SK-N-SH treated with all-trans-retinoic acid at 6 μM for 48 hours (cell line): Measurements from ENCODE around the gene GATAD2A.

Experiments
- ATAC-seq: fragments of 200-7000 bp; cut with Tn5 transposase; 3 replicates; pipeline ENCODE4 v1.9.1; 2020; ENCODE audit warnings: mild to moderate bottlenecking, moderate library complexity
- ARNTL ChIP-seq: fragments of 450-650 bp; formaldehyde crosslinking; IDR thresholded peaks from 2 replicates; pipeline ENCODE4 v1.5.0; 2020; ENCODE audit warnings: low read depth, mild to moderate bottlenecking, moderate library complexity, borderline replicate concordance
- BACH2 ChIP-seq: fragments of 250-450 bp; sonication (Bioruptor Pico); IDR thresholded peaks from 2 replicates; pipeline ENCODE4 v1.9.0; 2021; ENCODE audit warnings: mild to moderate bottlenecking, borderline replicate concordance
- CREB5 ChIP-seq: fragments of 250-450 bp; sonication (Bioruptor Pico); IDR thresholded peaks from 2 replicates; pipeline ENCODE4 v1.5.1; 2020; ENCODE audit warnings: low read depth, mild to moderate bottlenecking, moderate library complexity
- CSDC2 ChIP-seq: fragments of 250-450 bp; sonication (Bioruptor Pico); IDR thresholded peaks from 2 replicates; pipeline ENCODE4 v1.5.0; 2020; ENCODE audit warnings: mild to moderate bottlenecking, moderate library complexity
- CSRNP3 ChIP-seq: fragments of 250-450 bp; sonication (Bioruptor Pico); IDR thresholded peaks from 2 replicates; pipeline ENCODE4 v1.5.1; 2021; ENCODE audit warnings: mild to moderate bottlenecking, moderate library complexity
- GLIS3 ChIP-seq: fragments of 250-450 bp; sonication (Bioruptor Pico); IDR thresholded peaks from 2 replicates; pipeline ENCODE4 v1.5.0; 2020; ENCODE audit warnings: mild to moderate bottlenecking, moderate library complexity
- ISL1 ChIP-seq: fragments of 250-450 bp; sonication (Bioruptor Pico); IDR thresholded peaks from 2 replicates; pipeline ENCODE4 v2.1.2; 2022; ENCODE audit warnings: mild to moderate bottlenecking, moderate library complexity
- OSR1 ChIP-seq: fragments of 250-450 bp; sonication (Bioruptor Pico); IDR thresholded peaks from 2 replicates; pipeline ENCODE4 v1.8.0; 2022; ENCODE audit warnings: moderate library complexity, mild to moderate bottlenecking, inconsistent platforms
- PATZ1 ChIP-seq: fragments of 250-450 bp; sonication (Bioruptor Pico); IDR thresholded peaks from 2 replicates; pipeline ENCODE4 v1.8.0; 2020; ENCODE audit warnings: mild to moderate bottlenecking, moderate library complexity, borderline replicate concordance
- POU6F1 ChIP-seq: fragments of 250-450 bp; sonication (Bioruptor Pico); IDR thresholded peaks from 2 replicates; pipeline ENCODE4 v1.8.0; 2021; ENCODE audit warnings: low read depth, mild to moderate bottlenecking, moderate library complexity, borderline replicate concordance
- PPARA ChIP-seq: fragments of 250-450 bp; sonication (Bioruptor Pico); IDR thresholded peaks from 2 replicates; pipeline ENCODE4 v1.5.0; 2020; ENCODE audit warnings: mild to moderate bottlenecking, borderline replicate concordance
- RARB ChIP-seq: fragments of 250-450 bp; sonication (Bioruptor Pico); IDR thresholded peaks from 2 replicates; pipeline ENCODE4 v1.8.0; 2021; ENCODE audit warnings: mild to moderate bottlenecking, moderate library complexity
- SNAI2 ChIP-seq: fragments of 250-450 bp; sonication (Bioruptor Pico); IDR thresholded peaks from 2 replicates; pipeline ENCODE4 v1.5.0; 2020; ENCODE audit warnings: mild to moderate bottlenecking, moderate library complexity
- TCF4 ChIP-seq: fragments of 250-450 bp; sonication (Bioruptor Pico); IDR thresholded peaks from 2 replicates; pipeline ENCODE4 v1.8.0; 2021; ENCODE audit warnings: mild to moderate bottlenecking, moderate library complexity, borderline replicate concordance
- TOX ChIP-seq: fragments of 250-450 bp; sonication (Bioruptor Pico); IDR thresholded peaks from 2 replicates; pipeline ENCODE4 v1.8.0; 2021; ENCODE audit warnings: mild to moderate bottlenecking, moderate library complexity, borderline replicate concordance
- TSHZ2 ChIP-seq: fragments of 250-450 bp; sonication (Bioruptor Pico); IDR thresholded peaks from 2 replicates; pipeline ENCODE4 v1.5.0; 2020; ENCODE audit warnings: mild to moderate bottlenecking, moderate library complexity
- ZFP3 ChIP-seq: fragments of 250-450 bp; sonication (Bioruptor Pico); IDR thresholded peaks from 2 replicates; pipeline ENCODE4 v1.5.0; 2020; ENCODE audit warnings: mild to moderate bottlenecking, moderate library complexity
- ZFP30 ChIP-seq: fragments of 450-650 bp; formaldehyde crosslinking; IDR thresholded peaks from 2 replicates; pipeline ENCODE4 v1.5.0; 2022; ENCODE audit warnings: mild to moderate bottlenecking, moderate library complexity
- ZNF565 ChIP-seq: fragments of 450-650 bp; formaldehyde crosslinking; conservative IDR thresholded peaks from 2 replicates; pipeline ENCODE4 v1.5.0; 2020; ENCODE audit warnings: low read depth, mild to moderate bottlenecking, moderate library complexity
- ZNF70 ChIP-seq: fragments of 450-650 bp; formaldehyde crosslinking; IDR thresholded peaks from 2 replicates; pipeline ENCODE4 v1.5.0; 2020; ENCODE audit warnings: mild to moderate bottlenecking, moderate library complexity
- ZNF8 ChIP-seq: fragments of 450-650 bp; formaldehyde crosslinking; IDR thresholded peaks from 2 replicates; pipeline ENCODE4 v1.5.0; 2020; ENCODE audit warnings: mild to moderate bottlenecking, moderate library complexity

GATAD2A gene

DNA sequence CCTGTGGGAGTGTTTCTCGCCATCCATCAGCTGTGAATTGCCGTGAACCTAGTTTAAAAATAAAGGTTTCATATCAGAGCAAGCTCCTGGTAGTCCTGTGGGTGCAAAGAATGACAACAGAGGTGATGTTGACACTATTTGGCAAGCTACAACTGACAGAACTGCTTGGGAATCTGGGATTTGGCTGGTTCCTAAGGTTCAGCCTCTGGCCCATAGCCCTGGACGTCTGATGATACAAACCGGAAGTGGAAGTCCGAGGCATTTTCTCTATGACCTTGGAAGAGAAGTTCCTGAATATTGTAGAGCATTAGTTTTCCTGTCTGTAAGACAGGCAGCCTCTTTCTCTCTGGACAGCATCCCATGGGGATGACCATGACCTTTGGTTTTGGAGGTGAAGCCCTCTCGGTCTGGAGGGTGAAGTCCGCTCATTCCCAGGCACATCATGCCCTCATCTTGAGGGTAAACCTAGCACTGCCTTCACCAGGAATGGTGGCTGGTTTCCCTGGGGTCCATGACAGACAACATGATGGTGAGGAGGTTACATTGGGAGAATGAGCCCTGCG, 29.1 kb downstream of the GATAD2A start:
- TF ChIP-seq TCF4 (CRISPR knock-in tag) (no peak), ZFP3 (no peak), SNAI2 (no peak), TOX (CRISPR knock-in tag) (no peak), ARNTL (no peak), ZNF70 (no peak), TSHZ2 (CRISPR knock-in tag) (no peak), RARB (CRISPR knock-in tag) (no peak), PATZ1 (CRISPR knock-in tag) (no peak), CSDC2 (no peak), ZNF8 (CRISPR knock-in tag) (no peak), OSR1 (no peak), GLIS3 (CRISPR knock-in tag) (no peak), BACH2 (CRISPR knock-in tag) (no peak), ISL1 (CRISPR knock-in tag) (no peak), CSRNP3 (CRISPR knock-in tag) (no peak), ZNF565 (CRISPR knock-in tag) (no peak)
- TF ChIP-seq, all 23 proteins: peak for 0
- ATAC-seq, result no peak

DNA sequence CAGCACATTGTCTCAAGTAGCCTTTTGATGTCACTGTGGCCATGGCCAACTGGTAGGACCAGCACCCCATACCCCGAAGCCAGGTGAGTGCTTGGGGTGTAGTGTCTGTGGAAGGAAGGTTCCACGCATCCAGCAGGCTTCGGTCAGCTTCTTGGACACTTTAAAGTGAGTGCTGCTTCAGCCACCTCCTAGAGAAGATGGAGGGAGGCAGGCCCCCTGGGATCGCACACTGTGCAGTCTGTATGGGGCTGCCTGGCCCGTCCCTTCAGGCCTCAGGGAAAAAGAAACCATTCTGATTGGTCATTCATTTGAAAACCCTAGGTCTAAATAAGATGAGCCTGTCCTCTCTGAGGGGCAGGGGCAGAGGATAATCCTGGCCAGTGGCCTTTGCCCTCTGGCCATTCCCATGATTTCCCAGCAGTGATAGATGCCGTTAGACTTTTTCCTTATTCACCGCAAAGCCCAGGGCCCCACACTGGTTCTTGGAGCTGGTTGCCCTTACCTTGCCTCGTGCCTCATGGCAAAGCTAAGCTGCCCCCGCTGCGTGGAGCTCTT, 30.7 kb downstream of the GATAD2A start:
- ATAC-seq, result no peak; the same call in 2 of the 3 replicates
- no peak for TF ChIP-seq BACH2 (CRISPR knock-in tag)
- no peak for TF ChIP-seq TOX (CRISPR knock-in tag)
- TF ChIP-seq OSR1, result no peak
- no peak for TF ChIP-seq TCF4 (CRISPR knock-in tag)
- no peak for TF ChIP-seq CSDC2
- TF ChIP-seq ZFP30 (CRISPR knock-in tag), result no peak
- no peak for TF ChIP-seq PPARA
- TF ChIP-seq TSHZ2 (CRISPR knock-in tag), result no peak
- no peak for TF ChIP-seq ZFP3
- no peak for TF ChIP-seq GLIS3 (CRISPR knock-in tag)

DNA sequence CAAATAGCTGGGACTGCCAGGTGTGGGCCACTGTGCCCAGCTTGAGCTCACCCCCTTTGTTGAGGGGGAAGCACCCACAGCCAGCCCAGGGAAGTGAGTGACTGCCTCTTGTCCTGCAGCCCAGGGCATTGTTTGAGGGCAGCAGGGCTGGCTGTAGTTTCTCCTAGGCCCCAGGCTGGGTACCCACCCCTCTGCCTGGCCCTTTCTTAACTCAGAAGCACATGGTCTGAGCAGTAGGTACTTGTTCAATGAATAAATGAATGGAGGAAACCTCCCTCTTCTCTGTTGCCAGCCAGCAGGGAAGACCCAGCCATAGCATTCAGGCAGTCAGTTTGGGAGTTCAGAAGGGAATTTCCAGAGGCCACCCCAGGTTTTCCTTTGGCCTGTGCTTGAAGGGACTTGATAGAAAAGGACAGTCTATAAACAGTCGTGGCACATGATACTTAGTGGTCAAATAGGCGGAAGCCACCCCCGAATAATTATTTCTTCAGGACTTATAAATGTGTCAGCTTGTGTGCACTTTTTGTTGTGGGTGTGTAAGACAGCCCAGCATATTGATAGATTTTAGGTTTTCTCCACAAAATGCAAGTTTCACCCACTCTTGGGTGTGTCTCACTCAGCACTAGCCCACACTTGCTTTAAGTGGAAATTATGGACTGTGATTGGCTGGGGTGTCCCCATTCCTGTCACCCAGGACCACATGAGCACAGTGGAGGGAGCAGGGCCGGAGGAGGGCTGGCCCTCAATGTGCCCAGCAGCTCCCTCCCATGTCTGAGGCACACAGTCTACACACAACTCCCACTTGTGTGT, 33.1 kb downstream of the GATAD2A start:
- no peak for ATAC-seq
- TF ChIP-seq ZNF565 (CRISPR knock-in tag), result no peak
- TF ChIP-seq SNAI2, result no peak
- TF ChIP-seq OSR1, result no peak
- TF ChIP-seq CSDC2, result no peak
- no peak for TF ChIP-seq TOX (CRISPR knock-in tag)
- TF ChIP-seq CREB5 (CRISPR knock-in tag), result no peak
- TF ChIP-seq BACH2 (CRISPR knock-in tag), result no peak
- no peak for TF ChIP-seq PPARA
- no peak for TF ChIP-seq POU6F1
- TF ChIP-seq TCF4 (CRISPR knock-in tag), result no peak
- TF ChIP-seq ARNTL, result no peak
